CD14-positive monocyte (primary cell): ENCODE data around the gene MSI2. TPM values are rescaled to one million over a fixed set of nuclear protein-coding genes. Genes with fewer than 3 reads are reported as not detected.

Source experiments
- DNase-seq, 3 donors: peaks; one replicate each; pipeline ENCODE4 v3.0.0-alpha.2; 2011 to 2022
- H2AFZ ChIP-seq: 2 replicates; pipeline ENCODE4 v1.6.0; 2012; ENCODE audit warnings: mild to moderate bottlenecking, low read depth, low read length, inconsistent platforms; ENCODE audit not compliant: insufficient read depth, poor library complexity, severe bottlenecking
- H3K27ac ChIP-seq, 2 donors: 1 replicate in 1 of 2; 2 replicates in 1 of 2; pipeline ENCODE4 v1.5.1; 2012 to 2013; ENCODE audit warnings: low read length in 2 of 2, control low read depth in 1 of 2, inconsistent platforms in 1 of 2, low read depth in 1 of 2, mild to moderate bottlenecking in 1 of 2
- H3K27me3 ChIP-seq, 2 donors: one replicate each; pipeline versions ENCODE4 v1.6.0 to v1.6.1; 2011 to 2013; ENCODE audit warnings: low read length in 2 of 2; ENCODE audit not compliant: control insufficient read depth in 2 of 2, insufficient read depth in 2 of 2
- H3K36me3 ChIP-seq, 2 donors: replicated peaks in 1 of 2; 1 replicate in 1 of 2; 2 replicates in 1 of 2; pipeline versions ENCODE4 v1.5.1 to v1.6.1; 2012 to 2013; ENCODE audit warnings: low read length in 2 of 2, control low read depth in 1 of 2, inconsistent platforms in 1 of 2, mild to moderate bottlenecking in 1 of 2; ENCODE audit not compliant: insufficient read depth in 2 of 2, control insufficient read depth in 1 of 2
- H3K4me1 ChIP-seq, 2 donors: 1 replicate in 1 of 2; 2 replicates in 1 of 2; pipeline versions ENCODE4 v1.5.1 to v1.6.1; 2012 to 2013; ENCODE audit warnings: low read length in 2 of 2, control low read depth in 1 of 2, inconsistent platforms in 1 of 2, mild to moderate bottlenecking in 1 of 2, moderate library complexity in 1 of 2; ENCODE audit not compliant: insufficient read depth in 2 of 2, control insufficient read depth in 1 of 2
- H3K4me2 ChIP-seq: replicated peaks from 2 replicates; pipeline ENCODE3; 2012; ENCODE audit warnings: low read length, moderate library complexity, mild to moderate bottlenecking; ENCODE audit not compliant: poor library complexity, severe bottlenecking; ENCODE audit errors: extremely low read depth
- H3K4me3 ChIP-seq, 3 experiments: fragments of 200-600 bp in 1 of 3; sonication (generic) in 1 of 3; replicated peaks in 1 of 3; 1 replicate in 2 of 3; 2 replicates in 1 of 3; pipeline ENCODE4 v1.5.1; 2011 to 2013; ENCODE audit warnings: low read length in 3 of 3, mild to moderate bottlenecking in 3 of 3, control low read depth in 2 of 3, low read depth in 2 of 3, inconsistent platforms in 1 of 3, moderate library complexity in 1 of 3
- H3K79me2 ChIP-seq: 2 replicates; pipeline ENCODE4 v1.6.0; 2012; ENCODE audit warnings: mild to moderate bottlenecking, control low read depth, inconsistent platforms, low read length, moderate library complexity; ENCODE audit not compliant: insufficient read depth
- H3K9ac ChIP-seq: 2 replicates; pipeline ENCODE4 v1.6.0; 2017; ENCODE audit warnings: low read length, mild to moderate bottlenecking; ENCODE audit not compliant: insufficient read depth, poor library complexity, severe bottlenecking
- H3K9me3 ChIP-seq, 2 donors: replicated peaks in 1 of 2; 1 replicate in 1 of 2; 2 replicates in 1 of 2; pipeline versions ENCODE4 v1.5.1 to v1.6.1; 2012 to 2013; ENCODE audit warnings: low read length in 2 of 2, control low read depth in 1 of 2; ENCODE audit not compliant: control insufficient read depth in 1 of 2, insufficient read depth in 1 of 2
- H4K20me1 ChIP-seq: 2 replicates; pipeline ENCODE4 v1.6.0; 2012; ENCODE audit warnings: mild to moderate bottlenecking, low read length, control low read depth, moderate library complexity; ENCODE audit not compliant: insufficient read depth
- H3K27ac Mint-ChIP-seq, 7 donors: one replicate each; pipeline ENCODE4 v1.8.0; 2020; ENCODE audit warnings: mild to moderate bottlenecking in 7 of 7, mixed read lengths in 7 of 7, moderate library complexity in 6 of 7, inconsistent platforms in 2 of 7
- H3K27me3 Mint-ChIP-seq, 3 donors: one replicate each; pipeline ENCODE4 v1.8.0; 2021 to 2022; ENCODE audit warnings: low read depth in 3 of 3, mild to moderate bottlenecking in 3 of 3, mixed read lengths in 3 of 3, moderate library complexity in 3 of 3, inconsistent platforms in 1 of 3
- H3K36me3 Mint-ChIP-seq, 2 donors: one replicate each; pipeline ENCODE4 v1.8.0; 2020; ENCODE audit warnings: mixed read lengths in 2 of 2, inconsistent platforms in 1 of 2, mild to moderate bottlenecking in 1 of 2
- H3K4me1 Mint-ChIP-seq: one replicate; pipeline ENCODE4 v1.8.0; 2020; ENCODE audit warnings: mild to moderate bottlenecking, mixed read lengths
- H3K4me3 Mint-ChIP-seq, 2 donors: one replicate each; pipeline ENCODE4 v1.8.0; 2020; ENCODE audit warnings: mild to moderate bottlenecking in 2 of 2, mixed read lengths in 2 of 2, moderate library complexity in 1 of 2
- H3K9me3 Mint-ChIP-seq, 7 donors: one replicate each; pipeline ENCODE4 v1.8.0; 2020 to 2022; ENCODE audit warnings: mixed read lengths in 7 of 7, mild to moderate bottlenecking in 6 of 7, moderate library complexity in 6 of 7, inconsistent platforms in 2 of 7
- WGBS: methylation state at CpG from one replicate; pipeline ENCODE4 v1.1.5; 2013; ENCODE audit warnings: missing lambda C conversion rate; ENCODE audit not compliant: insufficient coverage; 5-methylcytosine and 5-hydroxymethylcytosine counted together
- intact Hi-C, 2 donors: fragments of 100-400 bp; cut with micrococcal nuclease; formaldehyde crosslinking; loops; one replicate each; pipeline versions ENCODE4 v1.15.0 to v1.15.1; 2023
- polyA plus RNA-seq, 3 donors: library from polyadenylated mRNA; depleted of rRNA in 1 of 3; unstranded in 2 of 3; stranded (reverse) in 1 of 3; fragments of 300-500 nt in 2 of 3; fragments of >200 nt in 1 of 3; fragmentation: Illumina TruSeq in 2 of 3; gene quantifications; 1 replicate in 2 of 3; 2 replicates in 1 of 3; pipeline ENCODE4 v1.2.3, GENCODE V29; 2012 to 2021
- TF ChIP-seq, protein P1 (sequence below): fragments of 200-600 bp; IDR thresholded peaks from one replicate; pipeline ENCODE4 v1.8.0; 2022; ENCODE audit warnings: antibody characterized with exemption, mild to moderate bottlenecking

MSI2 gene
- polyA plus RNA-seq, 3 donors, result 0.20 to 6.6 (median 0.37) TPM

DNA sequence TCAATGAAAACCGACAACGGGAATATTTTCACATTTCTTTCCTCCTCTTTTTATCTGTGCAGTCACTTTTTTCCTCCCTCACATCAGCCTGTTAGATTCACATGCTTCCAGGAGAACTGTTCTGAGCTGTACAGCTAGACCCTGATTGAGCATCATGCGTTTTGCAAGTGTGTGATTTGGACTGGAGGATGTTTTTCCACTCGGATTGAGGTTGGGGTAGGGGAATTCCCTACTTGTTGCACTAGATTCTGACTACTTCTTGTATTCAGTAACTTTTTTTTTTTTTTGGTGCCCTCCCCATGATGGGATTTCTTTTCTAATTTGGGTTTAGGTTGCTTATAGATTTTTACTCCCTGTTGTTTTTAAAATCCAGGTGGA lies 4.8 kb downstream of the MSI2 start:
- H3K36me3 Mint-ChIP-seq, result peaks cover 42 to 56% of the 10 kb centered on the region in 2 donors
- DNase-seq, result no peak
- Histone ChIP-seq H3K4me2 (no peak overlapping the region), H3K27me3 (peaks cover 0 to 2% of the 10 kb centered on the region in 2 donors), H3K4me3 (no peak overlapping the region), H3K9ac (no peak overlapping the region), H3K9me3 (no peaks in the 10 kb centered on the region), H2AFZ (no peak overlapping the region), H3K27ac (no peak overlapping the region), H3K79me2 (no peaks in the 10 kb centered on the region), H3K36me3 (peaks cover 8 to 37% of the 10 kb centered on the region in 2 donors), H4K20me1 (no peaks in the 10 kb centered on the region), H3K4me1 (peaks cover 12 to 25% of the 10 kb centered on the region in 2 donors)
- no peak overlapping the region for H3K4me3 Mint-ChIP-seq
- peaks cover 0 to 14% (median 2%) of the 10 kb centered on the region in 3 donors for H3K27me3 Mint-ChIP-seq
- H3K4me1 Mint-ChIP-seq, result peaks cover 33% of the 10 kb centered on the region
- TF ChIP-seq, protein P1, sequence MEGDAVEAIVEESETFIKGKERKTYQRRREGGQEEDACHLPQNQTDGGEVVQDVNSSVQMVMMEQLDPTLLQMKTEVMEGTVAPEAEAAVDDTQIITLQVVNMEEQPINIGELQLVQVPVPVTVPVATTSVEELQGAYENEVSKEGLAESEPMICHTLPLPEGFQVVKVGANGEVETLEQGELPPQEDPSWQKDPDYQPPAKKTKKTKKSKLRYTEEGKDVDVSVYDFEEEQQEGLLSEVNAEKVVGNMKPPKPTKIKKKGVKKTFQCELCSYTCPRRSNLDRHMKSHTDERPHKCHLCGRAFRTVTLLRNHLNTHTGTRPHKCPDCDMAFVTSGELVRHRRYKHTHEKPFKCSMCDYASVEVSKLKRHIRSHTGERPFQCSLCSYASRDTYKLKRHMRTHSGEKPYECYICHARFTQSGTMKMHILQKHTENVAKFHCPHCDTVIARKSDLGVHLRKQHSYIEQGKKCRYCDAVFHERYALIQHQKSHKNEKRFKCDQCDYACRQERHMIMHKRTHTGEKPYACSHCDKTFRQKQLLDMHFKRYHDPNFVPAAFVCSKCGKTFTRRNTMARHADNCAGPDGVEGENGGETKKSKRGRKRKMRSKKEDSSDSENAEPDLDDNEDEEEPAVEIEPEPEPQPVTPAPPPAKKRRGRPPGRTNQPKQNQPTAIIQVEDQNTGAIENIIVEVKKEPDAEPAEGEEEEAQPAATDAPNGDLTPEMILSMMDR, result no peak
- H3K9me3 Mint-ChIP-seq, result no peaks in the 10 kb centered on the region
- 17% methylated on average over 2 of the region's 4 CpGs for whole genome bisulfite sequencing
- intact Hi-C loops, result no loop called here
- H3K27ac Mint-ChIP-seq, result no peak overlapping the region

DNA sequence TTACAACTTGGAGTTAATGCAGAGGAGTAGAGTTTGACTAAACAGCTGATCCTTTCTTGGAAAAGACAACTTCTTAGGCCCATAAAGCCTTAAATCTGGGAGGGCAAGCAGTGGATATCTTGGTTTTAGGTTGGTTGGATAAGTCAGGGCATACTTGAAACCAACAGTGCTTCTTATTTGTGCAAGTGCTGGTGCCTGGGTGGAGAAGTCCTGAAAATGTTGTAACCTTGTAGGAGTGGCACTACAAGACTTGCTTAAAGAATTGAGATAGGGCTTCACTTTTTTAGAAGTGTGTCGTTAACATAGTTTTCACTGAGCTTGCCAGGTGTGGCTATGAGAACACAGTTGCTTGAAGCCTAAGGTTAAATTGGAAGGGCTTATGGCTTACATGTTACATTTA lies 6.2 kb downstream of the MSI2 start:
- WGBS, result no CpG with 5 or more reads among the region's 1 CpG
- no peaks in the 10 kb centered on the region for H3K79me2 ChIP-seq
- no peaks in the 10 kb centered on the region for H4K20me1 ChIP-seq
- Mint-ChIP-seq H3K4me3 (no peak overlapping the region), H3K36me3 (peaks cover 51 to 66% of the 10 kb centered on the region in 2 donors), H3K27me3 (peaks cover 0 to 14% (median 0%) of the 10 kb centered on the region in 3 donors), H3K4me1 (peaks cover 33% of the 10 kb centered on the region), H3K27ac (no peak overlapping the region), H3K9me3 (no peaks in the 10 kb centered on the region)
- no peak overlapping the region for H2AFZ ChIP-seq
- intact Hi-C loops, result no loop called here
- H3K27me3 ChIP-seq, result peaks cover 0 to 2% of the 10 kb centered on the region in 2 donors
- H3K9ac ChIP-seq, result no peak overlapping the region
- no peak overlapping the region for H3K4me2 ChIP-seq
- H3K36me3 ChIP-seq, result peaks cover 8 to 47% of the 10 kb centered on the region in 2 donors
- H3K4me3 ChIP-seq, result no peak overlapping the region
- TF ChIP-seq, protein P1, result no peak
- no peak overlapping the region for H3K27ac ChIP-seq
- peaks cover 12 to 19% of the 10 kb centered on the region in 2 donors for H3K4me1 ChIP-seq
- DNase-seq, result no peak
- H3K9me3 ChIP-seq, result no peaks in the 10 kb centered on the region
